NCI-H1436 (cell line): ENCODE measurements around the gene NUMB.
"Not testable (repeated sequence)": the region's sequence is repeated elsewhere in the genome, so short reads cannot be mapped to it uniquely, and the experiment has no call there.

ENCODE experiments used
- DNase-seq: peaks from one replicate; lab custom pipeline; 2025; lab: John Stamatoyannopoulos, UW

The NUMB gene

DNA sequence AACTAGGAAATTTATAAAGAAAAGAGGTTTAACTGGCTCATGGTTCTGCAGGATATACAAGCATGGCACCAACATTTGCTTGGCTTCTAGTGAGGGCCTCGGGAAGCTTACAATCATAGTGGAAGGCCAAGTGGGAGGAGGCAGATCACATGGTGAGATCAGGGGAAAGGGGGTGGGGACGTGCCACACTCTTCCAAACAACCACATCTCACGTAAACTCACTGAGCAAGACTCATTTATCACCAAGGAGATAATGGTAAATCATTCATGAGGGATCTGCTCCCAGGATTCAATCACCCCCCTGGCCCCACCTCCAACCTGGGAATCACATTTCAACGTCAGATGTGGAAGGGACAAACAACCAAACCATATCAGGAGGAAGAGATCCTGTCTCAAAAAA, 35.8 kb downstream of the NUMB start:
- DNase-seq, result no peak

DNA sequence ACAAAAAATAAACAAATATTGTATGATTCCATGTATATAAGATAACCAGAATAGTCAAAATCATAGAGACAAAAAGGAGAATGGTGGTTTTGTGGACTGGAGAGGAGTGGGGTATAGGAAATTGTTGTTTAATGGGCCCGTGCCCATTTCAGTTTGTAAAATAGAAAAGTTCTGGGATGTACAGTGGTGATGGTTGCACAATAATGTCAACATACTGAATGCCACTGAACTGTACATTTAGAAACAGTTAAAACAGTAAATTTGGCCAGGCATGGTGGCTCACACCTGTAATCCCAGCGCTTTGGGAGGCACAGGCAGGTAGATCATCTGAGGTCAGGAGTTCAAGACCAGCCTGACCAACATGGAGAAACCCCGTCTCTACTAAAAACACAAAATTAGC, 40.1 kb downstream of the NUMB start:
- DNase-seq, result no peak

DNA sequence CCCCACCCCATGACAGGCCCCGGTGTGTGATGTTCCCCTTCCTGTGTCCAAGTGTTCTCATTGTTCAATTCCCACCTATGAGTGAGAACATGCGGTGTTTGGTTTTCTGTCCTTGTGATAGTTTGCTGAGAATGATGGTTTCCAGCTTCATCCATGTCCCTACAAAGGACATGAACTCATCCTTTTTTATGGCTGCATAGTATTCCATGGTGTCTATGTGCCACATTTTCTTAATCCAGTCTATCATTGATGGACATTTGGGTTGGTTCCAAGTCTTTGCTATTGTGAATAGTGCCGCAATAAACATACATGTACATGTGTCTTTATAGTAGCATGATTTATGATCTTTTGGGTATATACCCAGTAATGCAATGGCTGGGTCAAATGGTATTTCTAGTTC, 52.1 kb downstream of the NUMB start:
- not testable (repeated sequence) for DNase-seq

DNA sequence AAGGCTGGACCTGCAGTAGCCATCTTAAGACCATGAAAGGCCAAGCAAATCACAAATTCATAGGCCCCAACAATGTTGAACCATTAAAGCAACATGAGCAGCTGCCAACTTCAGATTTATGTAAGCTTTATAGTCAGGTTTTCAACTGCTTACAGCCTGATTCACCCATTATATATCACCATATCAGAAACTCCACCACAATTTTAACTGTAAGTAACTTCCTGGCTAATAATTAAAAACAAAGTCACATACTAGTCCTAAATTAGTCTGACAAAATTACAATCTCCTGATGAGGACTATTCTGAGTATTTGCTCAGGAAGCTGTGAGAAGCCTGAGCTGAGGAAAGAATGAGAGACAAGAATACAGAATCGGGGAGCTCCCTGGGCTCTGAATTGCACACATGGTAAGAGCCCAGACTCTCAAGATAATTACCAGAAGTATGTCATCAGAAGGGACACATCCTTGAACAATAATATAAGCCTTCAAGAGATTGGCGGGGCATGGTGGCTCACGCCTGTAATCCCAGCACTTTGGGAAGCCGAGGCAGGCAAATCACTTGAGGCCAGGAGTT, 55.1 kb downstream of the NUMB start:
- DNase-seq, result no peak

DNA sequence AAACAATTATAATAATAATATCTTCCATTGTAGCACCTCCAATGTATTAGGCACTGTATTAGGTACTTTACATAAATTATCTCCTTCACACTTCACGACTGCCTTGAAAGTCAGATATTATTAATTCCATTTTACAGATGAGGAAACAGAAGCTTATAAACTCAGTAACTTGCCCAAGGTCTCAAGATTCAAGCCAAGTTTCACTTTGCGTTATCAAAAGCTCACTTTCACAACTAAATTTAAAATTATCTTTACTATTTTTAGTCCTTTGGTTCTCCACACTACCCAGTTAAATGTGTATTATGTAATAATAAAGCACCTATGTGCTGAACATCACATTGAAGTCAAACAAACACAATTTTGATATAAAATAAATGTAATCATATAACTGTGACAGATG, 55.8 kb downstream of the NUMB start:
- DNase-seq, result no peak

DNA sequence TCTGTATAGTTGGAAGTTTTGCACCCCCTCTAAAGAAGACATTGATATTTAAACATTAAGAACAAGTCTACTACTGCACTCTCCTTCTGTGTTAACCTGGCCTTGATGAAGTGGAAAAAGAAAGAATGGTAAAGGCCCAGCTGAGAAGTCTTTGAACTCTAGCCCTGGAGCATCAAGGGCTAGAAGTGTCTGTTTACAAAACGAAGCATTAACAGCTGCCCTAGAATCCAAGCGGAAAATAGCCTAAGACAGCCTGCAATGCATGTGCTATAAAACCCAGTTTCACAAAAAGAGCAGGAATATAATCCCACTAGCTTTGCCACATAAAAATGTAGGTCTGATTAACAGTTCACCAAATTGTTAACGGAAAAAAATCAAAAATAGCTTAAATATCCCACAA, 60.5 kb downstream of the NUMB start:
- no peak for DNase-seq

DNA sequence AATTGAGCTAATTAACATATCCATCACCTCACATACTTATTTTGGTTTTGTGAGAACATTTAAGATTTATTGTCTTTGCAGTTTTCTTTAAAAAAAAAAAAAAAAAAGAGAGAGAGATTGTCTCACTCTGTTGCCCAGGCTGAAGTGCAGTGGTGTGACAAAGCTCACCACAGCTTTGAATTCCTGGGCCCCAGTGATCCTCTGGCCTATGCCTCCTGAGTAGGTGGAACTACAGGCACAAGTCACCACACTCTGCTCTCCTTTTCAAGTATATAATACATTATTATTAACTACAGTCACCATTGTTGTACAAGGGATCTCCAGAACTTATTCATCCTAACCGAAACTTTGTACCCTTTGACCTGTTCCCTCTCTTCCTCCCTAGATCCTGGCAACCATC, 64.0 kb downstream of the NUMB start:
- no peak for DNase-seq

DNA sequence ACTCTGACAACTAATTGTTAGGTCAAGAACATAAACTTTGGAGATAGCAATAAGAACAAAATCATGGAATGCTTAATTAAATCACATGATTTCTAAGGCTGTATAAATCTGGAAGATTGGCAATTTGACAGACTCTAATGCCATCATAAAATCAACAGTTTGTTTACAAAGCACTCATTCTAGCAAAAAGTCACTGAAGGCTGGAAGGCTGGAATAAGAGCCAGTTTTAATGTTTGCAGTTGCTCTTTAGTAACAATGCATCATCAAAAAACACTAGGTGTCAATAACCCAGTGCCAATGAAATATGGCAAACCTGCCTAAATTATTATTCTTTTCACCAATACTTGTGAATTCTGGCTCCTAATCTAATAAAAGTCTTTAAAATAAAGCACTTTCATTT, 65.0 kb downstream of the NUMB start:
- no peak for DNase-seq

DNA sequence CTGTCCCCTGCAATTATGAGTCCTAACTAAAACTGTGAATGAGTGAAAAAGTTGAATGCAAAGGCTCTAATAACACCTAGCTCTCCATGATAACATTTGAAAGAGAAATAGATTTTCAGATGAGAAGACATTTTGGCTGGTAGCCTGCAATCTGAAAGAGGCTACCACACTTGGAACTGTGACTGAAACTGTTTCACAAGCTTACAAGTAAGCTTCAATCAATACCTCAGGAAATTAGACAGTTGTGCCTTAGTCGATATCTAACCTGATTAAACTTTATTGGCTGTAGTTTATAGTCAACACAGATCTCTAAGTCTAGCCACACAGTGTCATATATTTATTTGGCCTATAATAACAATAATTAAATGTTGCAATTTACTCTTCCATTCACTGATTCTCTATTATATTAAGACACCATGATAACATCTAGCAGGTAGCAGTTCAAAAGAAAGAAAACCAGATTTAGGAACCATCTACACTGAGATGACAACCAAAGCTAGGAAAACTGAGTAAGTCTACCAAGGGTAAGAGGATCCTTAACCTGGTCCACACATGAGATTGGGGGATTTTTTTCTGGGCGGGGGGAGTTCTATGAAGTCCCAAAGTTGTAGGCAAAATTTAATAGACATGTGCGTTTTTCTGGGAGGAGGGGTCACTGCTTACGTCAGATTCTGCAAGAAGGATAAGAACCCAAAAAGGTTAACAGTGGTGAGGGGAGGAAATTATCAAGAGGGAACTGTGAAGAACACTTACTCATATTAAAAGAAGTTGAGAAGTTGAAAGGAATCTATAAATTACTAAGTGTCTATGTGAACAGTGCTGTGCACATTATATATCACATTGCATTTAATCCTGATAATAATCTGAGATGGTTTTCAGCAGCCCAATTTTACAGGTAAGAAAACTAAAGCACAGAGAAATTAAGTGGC, 65.8 kb downstream of the NUMB start:
- DNase-seq, result no peak

DNA sequence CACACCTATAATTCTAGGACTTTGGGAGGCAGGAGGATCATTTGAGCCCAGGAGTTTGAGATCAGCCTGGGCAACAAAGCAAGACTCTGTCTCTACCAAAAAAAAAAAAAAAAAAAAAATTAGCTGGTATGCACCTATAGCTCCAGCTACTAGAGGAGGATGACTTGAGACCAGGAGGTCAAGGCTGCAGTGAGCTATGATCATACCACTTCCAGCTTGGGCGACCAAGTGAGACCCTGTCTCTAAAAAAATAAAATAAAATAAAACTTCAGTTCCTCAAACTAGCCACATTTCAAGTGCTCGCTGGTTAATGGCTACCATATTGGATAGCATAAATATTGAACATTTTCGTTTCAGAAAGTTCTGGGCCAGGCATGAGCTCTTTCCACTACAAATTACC, 70.5 kb downstream of the NUMB start:
- DNase-seq, result not testable (repeated sequence)

DNA sequence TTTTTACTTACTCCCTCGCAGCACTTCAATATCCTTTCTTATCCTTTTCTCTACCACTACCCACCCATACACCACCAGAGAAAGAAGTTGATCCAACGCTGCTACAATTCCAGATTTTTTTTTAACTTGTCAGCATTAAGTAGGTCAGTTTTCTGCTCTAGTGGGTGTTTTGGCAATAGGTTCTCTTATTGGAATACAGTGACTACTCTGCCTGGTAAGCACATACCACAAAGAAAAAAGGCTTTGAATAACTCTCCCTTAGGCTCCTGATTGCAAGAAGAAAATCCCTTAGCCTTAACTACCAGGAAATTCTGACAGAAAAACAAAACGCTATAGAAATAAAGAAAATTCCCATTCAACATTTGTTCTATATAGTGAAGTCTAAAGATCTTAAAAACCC, 72.0 kb downstream of the NUMB start:
- no peak for DNase-seq

DNA sequence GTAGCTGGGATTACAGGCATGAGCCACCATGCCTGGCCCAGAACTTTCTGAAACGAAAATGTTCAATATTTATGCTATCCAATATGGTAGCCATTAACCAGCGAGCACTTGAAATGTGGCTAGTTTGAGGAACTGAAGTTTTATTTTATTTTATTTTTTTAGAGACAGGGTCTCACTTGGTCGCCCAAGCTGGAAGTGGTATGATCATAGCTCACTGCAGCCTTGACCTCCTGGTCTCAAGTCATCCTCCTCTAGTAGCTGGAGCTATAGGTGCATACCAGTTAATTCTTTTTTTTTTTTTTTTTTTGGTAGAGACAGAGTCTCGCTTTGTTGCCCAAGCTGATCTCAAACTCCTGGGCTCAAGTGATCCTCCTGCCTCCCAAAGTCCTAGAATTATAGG, 73.3 kb downstream of the NUMB start:
- not testable (repeated sequence) for DNase-seq

DNA sequence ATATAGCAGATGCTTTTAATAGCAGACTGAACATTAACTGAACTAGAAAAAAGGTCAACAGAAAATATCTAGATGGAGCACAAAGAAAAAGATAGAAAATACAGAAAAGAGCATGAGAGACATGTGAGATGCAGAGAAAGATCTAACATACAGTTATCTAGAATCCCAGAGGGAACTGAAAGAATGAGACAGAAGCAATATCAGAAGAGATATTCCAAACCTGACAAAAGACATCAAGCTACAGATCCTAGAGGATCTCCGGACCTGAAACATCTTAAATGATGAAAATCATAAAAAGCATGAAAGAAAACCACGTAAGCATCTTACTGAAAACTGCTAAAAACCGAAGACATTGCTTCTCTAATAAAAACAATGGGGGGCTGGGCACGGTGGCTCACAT, 75.0 kb downstream of the NUMB start:
- no peak for DNase-seq

DNA sequence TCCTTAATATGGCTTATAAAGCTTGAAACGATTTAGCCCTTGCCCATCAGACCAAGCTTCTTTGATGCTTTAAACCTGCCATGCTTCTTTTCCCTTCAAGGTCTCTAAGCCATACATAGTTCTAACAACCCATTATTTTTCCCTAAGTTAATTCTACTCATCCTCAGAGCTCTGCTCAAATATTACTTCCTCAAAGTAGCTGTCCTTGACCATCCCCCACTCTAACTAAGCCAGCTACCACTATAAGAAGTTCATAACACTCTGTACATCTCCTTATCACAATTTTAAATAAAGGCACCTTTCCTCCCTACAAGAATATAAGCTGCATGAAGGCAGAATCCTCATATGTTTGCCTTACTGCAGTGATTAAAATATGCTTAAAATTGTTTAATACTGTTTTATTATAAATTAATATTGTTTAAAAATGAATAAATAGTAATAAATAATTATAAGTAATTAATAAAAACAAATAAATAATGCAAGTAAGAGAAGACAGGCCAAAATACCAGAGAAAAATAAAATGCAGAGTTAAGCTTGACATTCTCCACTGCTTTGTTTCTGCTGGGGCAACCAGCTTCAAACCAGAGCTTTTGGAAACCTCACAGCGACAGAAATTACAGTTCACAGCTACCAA, 76.8 kb downstream of the NUMB start:
- no peak for DNase-seq

DNA sequence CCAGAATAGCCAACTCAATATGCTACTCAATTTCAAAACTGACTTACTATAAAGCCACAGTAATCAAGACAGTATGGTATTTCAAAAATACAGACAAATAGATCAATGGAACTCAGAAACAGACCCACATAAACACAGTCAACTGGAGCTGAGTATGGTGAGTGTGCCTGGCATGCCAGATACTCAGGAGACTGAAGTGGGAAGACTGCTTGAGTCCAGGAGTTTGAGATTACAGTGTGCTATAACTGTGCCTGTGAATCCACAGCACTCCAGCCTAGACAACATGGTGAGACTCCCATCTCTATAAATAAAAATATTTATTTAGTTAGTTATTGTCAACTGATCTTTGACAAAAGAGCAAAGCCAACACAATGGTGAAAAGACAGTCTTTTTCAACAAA, 81.8 kb downstream of the NUMB start:
- no peak for DNase-seq

DNA sequence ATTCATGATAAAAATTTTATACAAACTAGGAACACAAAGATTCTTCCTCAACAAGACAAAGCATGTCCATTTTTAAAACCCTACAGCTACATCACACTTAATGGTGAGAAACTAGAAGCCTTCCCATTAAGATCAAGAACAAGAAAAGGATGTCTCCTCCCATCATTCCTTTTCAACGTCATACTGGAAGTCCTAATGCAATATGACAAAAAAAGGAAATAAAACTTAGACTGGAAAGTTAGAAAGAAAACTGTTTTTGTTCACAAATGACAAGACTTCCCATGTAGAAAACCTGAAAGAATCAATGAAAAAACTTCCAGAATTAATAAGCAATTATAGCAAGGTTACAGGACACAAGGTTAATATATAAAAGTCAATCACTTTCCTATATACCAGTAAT, 82.5 kb downstream of the NUMB start:
- no peak for DNase-seq

DNA sequence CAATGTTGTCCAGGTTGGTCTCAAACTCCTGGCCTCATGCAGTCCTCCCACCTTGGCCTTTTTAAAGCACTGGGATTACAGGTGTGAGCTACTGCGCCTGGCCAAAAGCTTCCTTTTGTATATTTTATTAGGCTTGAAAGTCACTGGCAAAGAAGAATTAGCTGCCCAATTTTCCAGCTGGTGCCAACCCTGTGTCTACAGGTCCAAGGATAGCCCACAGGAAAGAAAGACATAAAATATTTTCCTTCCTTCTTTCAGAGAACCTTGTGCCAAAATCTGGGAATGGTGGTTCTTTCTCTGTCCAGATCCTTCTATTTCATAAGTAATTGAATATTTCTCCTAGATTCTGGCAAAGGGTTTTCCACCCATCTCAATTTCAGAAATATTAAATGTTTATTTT, 84.1 kb downstream of the NUMB start:
- no peak for DNase-seq

DNA sequence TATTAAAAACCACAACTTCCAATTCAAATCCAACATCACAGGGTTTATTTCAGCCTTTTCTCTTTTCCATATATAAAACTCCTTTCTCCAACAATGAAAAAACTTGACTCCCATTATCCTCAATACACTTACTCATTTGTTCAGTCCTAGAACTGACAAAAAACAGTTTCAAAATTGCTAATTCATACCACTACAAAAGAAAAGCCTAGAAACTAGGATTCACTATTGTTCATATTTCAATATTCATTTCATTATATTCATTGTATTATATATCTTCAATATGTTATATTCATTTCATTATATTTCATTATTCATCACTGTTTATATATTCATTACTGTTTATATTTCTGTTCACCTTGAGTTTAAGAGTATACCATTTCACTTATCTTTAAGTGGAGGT, 85.8 kb downstream of the NUMB start:
- no peak for DNase-seq

DNA sequence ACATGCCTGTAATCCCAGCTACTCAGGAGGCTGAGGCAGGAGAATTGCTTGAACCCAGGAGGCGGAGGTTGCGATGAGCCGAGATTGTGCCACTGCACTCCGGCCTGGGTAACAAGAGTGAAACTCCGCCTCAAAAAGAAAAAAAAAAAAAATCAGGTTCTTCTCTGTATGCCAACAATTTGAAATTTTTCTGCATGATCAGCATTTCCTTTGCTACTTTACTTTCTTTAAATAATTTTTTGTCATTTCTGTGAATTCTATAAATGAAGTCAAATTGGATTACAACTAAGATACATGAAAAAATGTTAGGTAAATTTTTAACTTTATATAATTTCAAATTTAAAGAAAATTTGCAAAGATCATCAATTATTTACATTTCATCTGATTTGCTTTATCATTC, 87.8 kb downstream of the NUMB start:
- no peak for DNase-seq

DNA sequence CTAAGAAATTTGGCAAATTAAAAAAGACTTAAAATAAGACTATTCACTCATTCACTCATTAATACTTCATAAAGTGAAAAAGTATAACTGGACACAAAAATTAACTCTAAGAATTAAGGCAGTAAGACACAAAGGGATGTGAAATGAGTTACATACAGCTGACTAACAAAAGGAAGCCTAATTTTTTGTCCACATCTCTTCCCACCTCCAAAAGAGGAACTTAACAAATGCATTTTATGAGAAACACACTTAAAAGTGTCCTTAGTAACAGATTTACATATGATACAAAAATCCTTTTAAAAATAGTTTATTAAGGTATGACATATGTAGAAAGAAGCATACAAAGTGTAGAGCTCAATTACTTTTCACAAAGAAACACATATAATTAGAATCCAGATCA, 88.9 kb downstream of the NUMB start:
- no peak for DNase-seq

DNA sequence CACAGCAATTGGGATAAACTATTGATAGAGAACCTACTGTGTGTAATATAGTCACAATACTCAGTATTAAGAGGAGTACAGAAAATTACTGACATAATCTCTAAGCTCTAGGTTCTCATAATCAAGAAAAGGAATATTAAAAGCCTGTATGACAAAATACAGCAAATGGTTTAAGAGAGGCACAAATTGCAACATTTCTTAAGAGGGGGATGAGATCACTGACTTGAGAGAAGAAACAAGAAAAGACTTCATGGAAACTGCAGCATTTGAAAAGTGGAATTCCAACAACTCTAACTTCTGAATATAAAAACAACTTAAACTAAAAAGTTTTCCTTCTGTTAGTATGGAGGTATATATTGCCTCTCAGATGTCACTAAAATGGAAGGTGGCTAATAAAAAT, 89.7 kb downstream of the NUMB start:
- DNase-seq, result no peak

DNA sequence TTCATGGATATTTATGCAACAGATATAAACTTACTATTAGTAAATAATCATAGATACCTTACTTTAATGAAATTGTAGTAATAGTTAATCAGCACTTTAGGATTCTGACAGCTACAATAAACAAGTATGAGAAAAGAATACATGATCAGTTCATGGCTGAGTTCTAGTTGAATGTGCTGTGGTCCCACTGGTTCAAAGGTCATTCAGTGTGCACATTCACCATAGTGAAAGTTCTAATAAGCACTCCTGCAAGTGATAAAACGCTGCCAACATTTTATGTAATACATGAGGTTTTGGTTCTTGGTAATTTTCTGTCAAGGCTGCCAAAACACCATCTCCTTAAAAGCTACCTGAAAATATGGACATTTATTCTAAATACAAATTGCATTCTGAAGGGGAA, 92.6 kb downstream of the NUMB start:
- no peak for DNase-seq

DNA sequence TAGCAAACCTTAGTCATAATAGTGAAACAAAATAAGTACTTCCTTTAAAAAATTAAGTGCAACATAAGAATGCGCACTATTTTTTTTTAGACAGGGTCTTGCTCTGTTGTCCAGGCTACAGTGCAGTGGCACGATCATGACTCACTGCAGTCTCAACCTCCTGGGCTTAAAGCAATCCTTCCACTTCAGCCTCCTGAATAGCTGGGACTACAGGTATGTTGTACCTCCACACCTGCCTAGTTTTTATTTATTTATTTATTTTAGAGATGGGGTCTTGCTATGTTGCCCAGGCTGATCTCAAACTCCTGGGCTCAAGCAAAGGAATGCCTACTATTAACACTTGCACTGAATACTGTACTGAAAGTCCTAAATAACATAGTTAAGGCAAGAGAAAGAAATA, 93.8 kb downstream of the NUMB start:
- no peak for DNase-seq
